ENCODE data around the gene RSPO3. TPM values are rescaled to one million over a fixed set of nuclear protein-coding genes. Genes with fewer than 3 reads are reported as not detected.

RSPO3 gene
- total RNA-seq, 1 experiment from 2014 or later: not detected

GRCh38 chr6:127131275-127131674 lies 12.8 kb downstream of the RSPO3 start:
- POLR2A ChIA-PET: no interaction called here
- Histone ChIP-seq H3K4me3 (replicated peaks in 1 of 2; ENCODE audit: low read depth in 1 of 2, low read length in 2 of 2) (no peak overlapping the region), H3K4me1 (ENCODE audit: control insufficient read depth in 1 of 2, insufficient read depth in 2 of 2, low read length in 2 of 2) (no peaks in the 10 kb centered on the region), H3K27me3 (ENCODE audit: insufficient read depth, low read length) (peaks cover 25% of the 10 kb centered on the region), H3K36me3 (ENCODE audit: control insufficient read depth in 1 of 2, insufficient read depth in 2 of 2, low read length in 2 of 2) (no peaks in the 10 kb centered on the region), H3K9me2 (ENCODE audit: insufficient read depth) (no peaks in the 10 kb centered on the region), H3K79me2 (ENCODE audit: insufficient read depth, low read length) (no peaks in the 10 kb centered on the region), H4K20me1 (ENCODE audit: insufficient read depth) (no peaks in the 10 kb centered on the region), H3K4me2 (ENCODE audit: low read length) (no peak overlapping the region), H3K9ac (ENCODE audit: low read length) (no peak overlapping the region), H3K9me3 (ENCODE audit: control insufficient read depth in 1 of 2, insufficient read depth in 1 of 2, low read depth in 1 of 2, low read length in 2 of 2) (no peaks in the 10 kb centered on the region), H3K27ac (ENCODE audit: low read depth, low read length) (no peak overlapping the region), H2AFZ (ENCODE audit: low read depth, low read length, poor library complexity, severe bottlenecking) (no peak overlapping the region)
- no peak for DNase-seq (ENCODE audit: low read depth, low spot score)
- CTCF ChIA-PET: no interaction called here
- no TSS peak for BruUV-seq (replicated peaks)
- ATAC-seq: no peak
- RAD21 ChIA-PET (ENCODE audit: low non-redundant PET in 1 of 2, low total read pairs in 2 of 2, uncharacterized antibody in 2 of 2, unreplicated experiment in 2 of 2): no interaction called here
- intact Hi-C loops (cut with micrococcal nuclease): no loop called here
- TF ChIP-seq JUND (IDR thresholded peaks at IDR 0.05): no peak
- no peak for TF ChIP-seq CEBPB (IDR thresholded peaks at IDR 0.05; ENCODE audit: low read depth)
- TF ChIP-seq RAD21 (IDR thresholded peaks at IDR 0.05; ENCODE audit: low read depth): no peak
- no peak for TF ChIP-seq CTCF (IDR thresholded peaks at IDR 0.05 in 2 of 3, conservative IDR thresholded peaks at IDR 0.05 in 1 of 3; ENCODE audit: borderline replicate concordance in 1 of 3, insufficient read depth in 1 of 3, low read depth in 2 of 3, low read length in 2 of 3)
- TF ChIP-seq ZNF274 (IDR thresholded peaks at IDR 0.05; ENCODE audit: low read depth, low read length): no peak
- no peak for TF ChIP-seq SIN3A (IDR thresholded peaks at IDR 0.05; ENCODE audit: low read depth)
- TF ChIP-seq ZFX (IDR thresholded peaks at IDR 0.05): no peak
- no peak for TF ChIP-seq EZH2 (IDR thresholded peaks at IDR 0.05)
- TF ChIP-seq TCF7L2 (IDR thresholded peaks at IDR 0.05; ENCODE audit: borderline replicate concordance, extremely low read depth, insufficient read depth, insufficient read length): no peak

DNA sequence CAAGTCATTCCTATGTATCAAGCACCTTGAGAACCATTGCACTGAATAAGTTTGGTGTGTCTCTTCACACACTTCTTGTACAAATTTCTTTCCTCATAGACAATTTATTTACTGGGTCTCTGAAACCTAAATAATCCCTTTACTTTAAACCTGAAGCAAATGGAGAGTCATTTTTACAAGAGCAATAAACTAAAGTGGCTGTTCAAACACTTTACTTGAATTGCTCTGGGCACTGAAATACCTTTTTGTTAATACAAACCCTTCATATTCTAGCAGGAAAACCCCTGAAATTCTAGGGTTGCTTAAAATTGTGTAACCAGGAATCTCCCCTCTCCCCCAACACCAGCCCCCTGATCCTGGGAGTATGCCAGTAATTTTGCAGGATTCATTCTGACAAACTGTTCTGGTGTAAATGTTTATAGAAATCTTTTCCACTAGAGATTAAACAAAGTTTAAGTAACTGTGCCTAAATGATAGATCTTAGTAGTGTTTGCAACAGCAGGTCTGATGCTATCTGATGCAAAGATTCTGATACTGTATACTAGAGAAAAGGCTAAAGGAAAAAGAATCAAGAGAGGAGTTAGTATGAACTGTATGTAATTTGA lies 13.4 kb downstream of the RSPO3 start:
- intact Hi-C loops (cut with micrococcal nuclease): no loop called here
- DNase-seq (ENCODE audit: low read depth, low spot score) (no peak), ATAC-seq (no peak)
- Histone ChIP-seq H3K4me3 (replicated peaks in 1 of 2; ENCODE audit: low read depth in 1 of 2, low read length in 2 of 2) (no peak overlapping the region), H2AFZ (ENCODE audit: low read depth, low read length, poor library complexity, severe bottlenecking) (no peak overlapping the region), H3K27me3 (ENCODE audit: insufficient read depth, low read length) (peaks cover 22% of the 10 kb centered on the region), H3K27ac (ENCODE audit: low read depth, low read length) (no peak overlapping the region), H3K4me1 (ENCODE audit: control insufficient read depth in 1 of 2, insufficient read depth in 2 of 2, low read length in 2 of 2) (no peaks in the 10 kb centered on the region), H3K36me3 (ENCODE audit: control insufficient read depth in 1 of 2, insufficient read depth in 2 of 2, low read length in 2 of 2) (no peaks in the 10 kb centered on the region), H3K9me3 (ENCODE audit: control insufficient read depth in 1 of 2, insufficient read depth in 1 of 2, low read depth in 1 of 2, low read length in 2 of 2) (no peaks in the 10 kb centered on the region), H3K4me2 (ENCODE audit: low read length) (no peak overlapping the region), H3K9ac (ENCODE audit: low read length) (no peak overlapping the region), H4K20me1 (ENCODE audit: insufficient read depth) (no peaks in the 10 kb centered on the region), H3K79me2 (ENCODE audit: insufficient read depth, low read length) (no peaks in the 10 kb centered on the region), H3K9me2 (ENCODE audit: insufficient read depth) (no peaks in the 10 kb centered on the region)
- ChIA-PET POLR2A (no interaction called here), RAD21 (ENCODE audit: low non-redundant PET in 1 of 2, low total read pairs in 2 of 2, uncharacterized antibody in 2 of 2, unreplicated experiment in 2 of 2) (no interaction called here), CTCF (no interaction called here)
- no TSS peak for BruUV-seq (replicated peaks)
- TF ChIP-seq EGR1 (IDR thresholded peaks at IDR 0.05; ENCODE audit: low read depth) (no peak), ZNF274 (IDR thresholded peaks at IDR 0.05; ENCODE audit: low read depth, low read length) (no peak), EZH2phosphoT487 (IDR thresholded peaks at IDR 0.05; ENCODE audit: borderline replicate concordance) (no peak), SRF (IDR thresholded peaks at IDR 0.05; ENCODE audit: low read depth) (no peak), EZH2 (IDR thresholded peaks at IDR 0.05) (no peak), RAD21 (IDR thresholded peaks at IDR 0.05; ENCODE audit: low read depth) (no peak)
- TF ChIP-seq, protein P1, sequence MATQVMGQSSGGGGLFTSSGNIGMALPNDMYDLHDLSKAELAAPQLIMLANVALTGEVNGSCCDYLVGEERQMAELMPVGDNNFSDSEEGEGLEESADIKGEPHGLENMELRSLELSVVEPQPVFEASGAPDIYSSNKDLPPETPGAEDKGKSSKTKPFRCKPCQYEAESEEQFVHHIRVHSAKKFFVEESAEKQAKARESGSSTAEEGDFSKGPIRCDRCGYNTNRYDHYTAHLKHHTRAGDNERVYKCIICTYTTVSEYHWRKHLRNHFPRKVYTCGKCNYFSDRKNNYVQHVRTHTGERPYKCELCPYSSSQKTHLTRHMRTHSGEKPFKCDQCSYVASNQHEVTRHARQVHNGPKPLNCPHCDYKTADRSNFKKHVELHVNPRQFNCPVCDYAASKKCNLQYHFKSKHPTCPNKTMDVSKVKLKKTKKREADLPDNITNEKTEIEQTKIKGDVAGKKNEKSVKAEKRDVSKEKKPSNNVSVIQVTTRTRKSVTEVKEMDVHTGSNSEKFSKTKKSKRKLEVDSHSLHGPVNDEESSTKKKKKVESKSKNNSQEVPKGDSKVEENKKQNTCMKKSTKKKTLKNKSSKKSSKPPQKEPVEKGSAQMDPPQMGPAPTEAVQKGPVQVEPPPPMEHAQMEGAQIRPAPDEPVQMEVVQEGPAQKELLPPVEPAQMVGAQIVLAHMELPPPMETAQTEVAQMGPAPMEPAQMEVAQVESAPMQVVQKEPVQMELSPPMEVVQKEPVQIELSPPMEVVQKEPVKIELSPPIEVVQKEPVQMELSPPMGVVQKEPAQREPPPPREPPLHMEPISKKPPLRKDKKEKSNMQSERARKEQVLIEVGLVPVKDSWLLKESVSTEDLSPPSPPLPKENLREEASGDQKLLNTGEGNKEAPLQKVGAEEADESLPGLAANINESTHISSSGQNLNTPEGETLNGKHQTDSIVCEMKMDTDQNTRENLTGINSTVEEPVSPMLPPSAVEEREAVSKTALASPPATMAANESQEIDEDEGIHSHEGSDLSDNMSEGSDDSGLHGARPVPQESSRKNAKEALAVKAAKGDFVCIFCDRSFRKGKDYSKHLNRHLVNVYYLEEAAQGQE (IDR thresholded peaks at IDR 0.05; ENCODE audit: low read depth): no peak
- TF ChIP-seq, protein P2, sequence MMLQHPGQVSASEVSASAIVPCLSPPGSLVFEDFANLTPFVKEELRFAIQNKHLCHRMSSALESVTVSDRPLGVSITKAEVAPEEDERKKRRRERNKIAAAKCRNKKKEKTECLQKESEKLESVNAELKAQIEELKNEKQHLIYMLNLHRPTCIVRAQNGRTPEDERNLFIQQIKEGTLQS (IDR thresholded peaks at IDR 0.05): no peak
